Kidney (tissue), 14 donors: ENCODE results near the gene ZNF670. TPM values are rescaled to one million over a fixed set of nuclear protein-coding genes. Genes with fewer than 3 reads are reported as not detected.
A peak's percentile ranks its signal among the peaks of the same experiment; 100 is the strongest.

Experiments used
- DNase-seq, 5 donors: peaks; one replicate each; pipeline ENCODE4 v3.0.0-alpha.2; 2013 to 2020
- FAIRE-seq: peaks from 2 replicates; lab custom pipeline; 2012; peaks lifted over from hg19 to GRCh38; lab: Jason Lieb, UNC
- H3K27ac ChIP-seq, 2 donors: one replicate each; pipeline ENCODE4 v1.7.0; 2013; ENCODE audit warnings: low read depth in 2 of 2, low read length in 2 of 2, inconsistent platforms in 1 of 2
- H3K27me3 ChIP-seq: one replicate; pipeline ENCODE4 v1.7.1; 2013; ENCODE audit warnings: low read length, inconsistent platforms; ENCODE audit not compliant: control insufficient read depth, insufficient read depth
- H3K36me3 ChIP-seq, 3 donors: one replicate each; pipeline versions ENCODE4 v1.7.0 to v1.7.1; 2013; ENCODE audit warnings: low read length in 3 of 3, control low read depth in 1 of 3, inconsistent platforms in 1 of 3; ENCODE audit not compliant: insufficient read depth in 3 of 3, control insufficient read depth in 2 of 3
- H3K4me1 ChIP-seq, 3 donors: one replicate each; pipeline versions ENCODE4 v1.7.0 to v1.7.1; 2013; ENCODE audit warnings: low read length in 3 of 3, inconsistent platforms in 1 of 3, low read depth in 1 of 3; ENCODE audit not compliant: control insufficient read depth in 2 of 3, insufficient read depth in 2 of 3
- H3K4me3 ChIP-seq, 3 donors: one replicate each; pipeline versions ENCODE4 v1.7.0 to v1.8.1; 2013; ENCODE audit warnings: low read length in 3 of 3, control low read depth in 1 of 3, inconsistent platforms in 1 of 3
- H3K9ac ChIP-seq, 3 donors: one replicate each; pipeline versions ENCODE4 v1.7.0 to v1.7.1; 2013; ENCODE audit warnings: low read length in 3 of 3, control low read depth in 1 of 3, inconsistent platforms in 1 of 3
- H3K9me3 ChIP-seq, 3 donors: one replicate each; pipeline versions ENCODE4 v1.7.0 to v1.7.1; 2013; ENCODE audit warnings: low read length in 3 of 3, control low read depth in 1 of 3, inconsistent platforms in 1 of 3; ENCODE audit not compliant: control insufficient read depth in 2 of 3, insufficient read depth in 1 of 3
- intact Hi-C: fragments of 100-400 bp; cut with DNase I; formaldehyde crosslinking; loops from one replicate; pipeline ENCODE4 v1.11.1; 2022
- polyA plus RNA-seq: library from polyadenylated mRNA; stranded (reverse); fragments of 350-450 nt; fragmentation: Illumina TruSeq; extraction: RNeasy Lipid Tissue Mini Kit (QIAGEN cat#74804); gene quantifications from one replicate; pipeline ENCODE4 v1.2.3, GENCODE V29; 2014; ENCODE audit warnings: low read depth, low replicate concordance; ENCODE audit not compliant: insufficient read depth
- total RNA-seq: library from RNA; stranded (reverse); fragmentation: NEBNext Ultra II Directional; extraction: Animal tissue kit (Norgen Biotek cat#: 25700); gene quantifications from one replicate; pipeline ENCODE4 v1.2.1, GENCODE V29; 2021
- TF ChIP-seq, protein P1 (sequence below): IDR thresholded peaks from 3 replicates; pipeline ENCODE4 v1.5.1; 2012; ENCODE audit warnings: mild to moderate bottlenecking, moderate library complexity, borderline replicate concordance; ENCODE audit not compliant: insufficient read depth; ENCODE audit errors: extremely low read depth
- donor health status: control.
- donor health status: control.
- donor health status: control.
- donor health status: control.
- donor health status: control.
- donor health status: DM: yes; HTN: yes; CAD: no.
- donor health status: Normal renal cell carcinoma (clear cell type).

Gene ZNF670
- total and polyA plus RNA-seq, 2 donors from 2014 or later: 2.0 to 2.9 TPM

DNA sequence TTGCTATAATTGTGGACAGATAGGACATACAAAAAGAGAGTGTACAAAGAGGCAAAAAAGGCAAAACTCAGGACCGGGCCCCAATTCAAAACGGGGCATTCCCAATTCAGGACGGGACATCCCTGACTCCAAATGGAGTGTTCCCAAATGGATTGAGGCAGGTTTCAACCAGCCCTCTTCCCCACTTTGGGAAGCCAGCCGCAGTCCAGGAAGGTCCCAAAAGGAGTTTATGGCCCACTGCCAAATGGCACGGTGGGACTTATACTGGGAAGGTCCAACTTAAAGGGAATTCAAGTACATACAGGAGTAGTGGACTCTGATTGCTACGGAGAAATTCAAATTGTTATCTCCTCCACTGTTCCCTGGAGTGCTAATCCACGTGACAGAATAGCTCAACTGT is 29.1 kb upstream of the ZNF670 start:
- FAIRE-seq: no peak
- Histone ChIP-seq H3K27ac (no peak overlapping the region), H3K9me3 (no peaks in the 10 kb centered on the region), H3K9ac (no peak overlapping the region), H3K4me1 (peaks cover 0 to 3% (median 2%) of the 10 kb centered on the region in 3 donors), H3K4me3 (no peak overlapping the region), H3K36me3 (no peaks in the 10 kb centered on the region), H3K27me3 (no peaks in the 10 kb centered on the region)
- intact Hi-C loops: no loop called here
- no peak for DNase-seq
- TF ChIP-seq, protein P1, sequence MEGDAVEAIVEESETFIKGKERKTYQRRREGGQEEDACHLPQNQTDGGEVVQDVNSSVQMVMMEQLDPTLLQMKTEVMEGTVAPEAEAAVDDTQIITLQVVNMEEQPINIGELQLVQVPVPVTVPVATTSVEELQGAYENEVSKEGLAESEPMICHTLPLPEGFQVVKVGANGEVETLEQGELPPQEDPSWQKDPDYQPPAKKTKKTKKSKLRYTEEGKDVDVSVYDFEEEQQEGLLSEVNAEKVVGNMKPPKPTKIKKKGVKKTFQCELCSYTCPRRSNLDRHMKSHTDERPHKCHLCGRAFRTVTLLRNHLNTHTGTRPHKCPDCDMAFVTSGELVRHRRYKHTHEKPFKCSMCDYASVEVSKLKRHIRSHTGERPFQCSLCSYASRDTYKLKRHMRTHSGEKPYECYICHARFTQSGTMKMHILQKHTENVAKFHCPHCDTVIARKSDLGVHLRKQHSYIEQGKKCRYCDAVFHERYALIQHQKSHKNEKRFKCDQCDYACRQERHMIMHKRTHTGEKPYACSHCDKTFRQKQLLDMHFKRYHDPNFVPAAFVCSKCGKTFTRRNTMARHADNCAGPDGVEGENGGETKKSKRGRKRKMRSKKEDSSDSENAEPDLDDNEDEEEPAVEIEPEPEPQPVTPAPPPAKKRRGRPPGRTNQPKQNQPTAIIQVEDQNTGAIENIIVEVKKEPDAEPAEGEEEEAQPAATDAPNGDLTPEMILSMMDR: no peak

DNA sequence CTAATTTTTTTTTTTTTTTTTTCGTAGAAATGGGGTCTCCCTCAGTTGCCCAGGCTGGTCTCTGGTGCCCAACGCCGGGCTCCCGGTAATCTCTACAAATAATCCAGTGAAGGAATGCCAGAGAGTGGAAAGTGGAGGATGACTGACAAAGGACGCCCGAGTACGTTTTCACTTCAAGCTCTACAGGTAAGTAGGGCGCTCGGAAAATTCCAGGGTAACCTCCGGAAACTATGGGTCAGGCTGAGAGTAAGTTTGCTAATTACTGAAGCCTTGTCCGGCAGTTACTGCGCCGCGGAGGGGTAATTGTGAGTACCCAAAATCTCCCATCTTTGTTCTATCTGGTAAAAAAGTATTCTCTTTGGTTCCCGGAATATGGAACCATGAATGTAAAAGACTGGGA is 27.4 kb upstream of the ZNF670 start:
- no peak for FAIRE-seq

DNA sequence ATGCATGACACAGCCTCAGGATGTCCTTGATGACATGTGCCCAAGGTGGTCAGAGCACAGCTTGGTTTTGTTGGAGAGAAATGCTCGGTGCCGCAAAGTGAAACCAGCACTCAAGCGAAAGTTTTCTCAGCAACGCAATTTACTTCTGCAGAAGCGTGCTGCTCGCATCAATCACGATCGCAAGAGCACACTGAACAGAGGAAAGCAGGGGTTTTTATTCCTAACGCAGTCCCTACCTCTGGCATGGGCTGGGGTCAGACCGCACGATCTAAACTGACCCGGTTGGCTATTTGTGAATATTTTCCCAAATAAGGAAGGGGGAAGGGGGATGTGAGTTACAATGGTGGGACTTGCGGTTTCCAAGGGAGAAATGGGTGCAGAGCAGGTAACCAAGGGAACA is 26.4 kb upstream of the ZNF670 start:
- intact Hi-C loops: no loop called here
- no peak for FAIRE-seq
- Histone ChIP-seq H3K9me3 (peaks cover 1 to 19% (median 8%) of the 10 kb centered on the region in 3 donors), H3K27ac (no peak overlapping the region), H3K4me3 (peak overlapping the region; percentile 76 to 94 (median 93)), H3K36me3 (peaks cover 13 to 20% (median 14%) of the 10 kb centered on the region in 3 donors), H3K4me1 (peaks cover 0 to 3% (median 2%) of the 10 kb centered on the region in 3 donors), H3K9ac (no peak overlapping the region), H3K27me3 (no peaks in the 10 kb centered on the region)
- TF ChIP-seq, protein P1: no peak
- DNase-seq: peak in 1 of 5 donors; percentile 41

More for the DNA sequence above, 27.4 kb upstream of the ZNF670 start:
- H3K27me3 ChIP-seq: no peaks in the 10 kb centered on the region
- peaks cover 1 to 11% (median 4%) of the 10 kb centered on the region in 3 donors for H3K9me3 ChIP-seq
- intact Hi-C loops: no loop called here
- H3K27ac ChIP-seq: no peak overlapping the region
- peaks cover 0 to 3% (median 2%) of the 10 kb centered on the region in 3 donors for H3K4me1 ChIP-seq
- H3K9ac ChIP-seq: no peak overlapping the region
- no peak overlapping the region for H3K4me3 ChIP-seq
- TF ChIP-seq, protein P1: no peak
- H3K36me3 ChIP-seq: peaks cover 5 to 10% (median 6%) of the 10 kb centered on the region in 3 donors
- no peak for DNase-seq
